Psoas muscle (tissue), 8 donors: ENCODE data around the gene KIAA0513. TPM values are rescaled to one million over a fixed set of nuclear protein-coding genes. Genes with fewer than 3 reads are reported as not detected.
A peak's percentile ranks its signal among the peaks of the same experiment; 100 is the strongest.

Experiments
- ATAC-seq, 4 donors: fragments of 200-7000 bp; cut with Tn5 transposase; one replicate each; pipeline ENCODE4 v1.9.1; 2020; ENCODE audit warnings: moderate library complexity in 3 of 4, mild to moderate bottlenecking in 2 of 4
- DNase-seq, 2 donors: peaks; one replicate each; pipeline ENCODE4 v3.0.0-alpha.2; 2020
- H3K27ac ChIP-seq: fragments of 200-600 bp; one replicate; pipeline ENCODE4 v1.8.0; 2022
- H3K27me3 ChIP-seq, 3 donors: fragments of 200-600 bp in 1 of 3; one replicate each; pipeline versions ENCODE4 v1.6.1 to v1.8.0; 2013 to 2022; ENCODE audit warnings: low read length in 2 of 3, mild to moderate bottlenecking in 2 of 3, moderate library complexity in 1 of 3; ENCODE audit not compliant: insufficient read depth in 3 of 3
- H3K36me3 ChIP-seq, 2 donors: fragments of 200-600 bp in 1 of 2; one replicate each; pipeline versions ENCODE4 v1.6.1 to v1.8.0; 2013 to 2022; ENCODE audit warnings: low read depth in 1 of 2, mild to moderate bottlenecking in 1 of 2, moderate library complexity in 1 of 2; ENCODE audit not compliant: insufficient read depth in 1 of 2
- H3K4me1 ChIP-seq: fragments of 200-600 bp; one replicate; pipeline ENCODE4 v1.8.0; 2022
- H3K4me3 ChIP-seq: fragments of 200-600 bp; one replicate; pipeline ENCODE4 v1.8.0; 2022; ENCODE audit warnings: mild to moderate bottlenecking
- H3K9me3 ChIP-seq: fragments of 200-600 bp; one replicate; pipeline ENCODE4 v1.8.0; 2022
- WGBS, 3 donors: extraction: QIAGEN DNeasy Blood & Tissue Kit; methylation state at CpG; one replicate each; pipeline versions ENCODE4 v1.1.6 to v1.1.7; 2013; 5-methylcytosine and 5-hydroxymethylcytosine counted together
- intact Hi-C, 2 donors: fragments of 100-400 bp; cut with DNase I; formaldehyde crosslinking; loops; one replicate each; pipeline versions ENCODE4 v1.11.0 to v1.14.2; 2022
- polyA plus RNA-seq, 3 donors: library from polyadenylated mRNA; stranded (reverse); fragments of 200-250 nt; gene quantifications; one replicate each; pipeline ENCODE4 v1.2.3, GENCODE V29; 2013
- total RNA-seq, 4 donors: library from RNA; stranded (reverse); fragmentation: NEBNext Ultra II Directional in 2 of 4; extraction: Animal tissue kit (Norgen Biotek cat#: 25700) in 2 of 4; gene quantifications; one replicate each; pipeline versions ENCODE4 v1.2.1 to v1.2.4, GENCODE V29; 2021 to 2023
- TF ChIP-seq, protein P1 (sequence below): fragments of 200-600 bp; IDR thresholded peaks from one replicate; pipeline ENCODE4 v1.8.0; 2022; ENCODE audit warnings: antibody characterized with exemption
- donor health status: healthy with polysubstance abuse.
- donor health status: DM: no; HTN: no; CAD: no; lungs with moderate emphysema.
- donor health status: Bipolar disorder and iron deficiency.
- donor health status: healthy.
- donor health status: DM: yes; HTN: yes; CAD: no.
- donor health status: DM: no; HTN: no; CAD: no.
- donor health status: DM: no; HTN: no; CAD: no.
- donor health status: DM: yes; HTN: yes; CAD: no.

KIAA0513 gene
- total and polyA plus RNA-seq, 7 donors = 3.6 to 18.2 (median 12.9) TPM

DNA sequence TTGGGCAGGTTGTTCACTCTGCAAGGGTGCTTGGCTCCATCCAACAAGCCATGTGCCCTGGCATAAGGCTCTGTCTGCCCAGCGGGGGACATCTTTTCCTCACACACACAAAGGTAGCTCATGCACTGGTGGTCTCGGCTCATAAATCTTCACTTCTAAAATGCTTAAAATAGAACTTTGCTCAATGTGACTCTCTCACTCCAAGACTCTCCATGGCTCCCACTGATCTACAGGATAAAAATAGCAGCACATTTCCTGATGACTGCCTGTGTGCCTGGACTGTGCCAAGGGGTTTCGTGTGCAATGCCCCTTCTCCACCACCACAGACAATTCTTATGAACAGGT is 99.8 kb downstream of the KIAA0513 start:
- Histone ChIP-seq H3K4me3 (no peak overlapping the region), H3K9me3 (no peaks in the 10 kb centered on the region), H3K27me3 (no peaks in the 10 kb centered on the region), H3K4me1 (peaks cover 53% of the 10 kb centered on the region), H3K27ac (peak overlapping the region; percentile 93), H3K36me3 (no peaks in the 10 kb centered on the region)
- TF ChIP-seq, protein P1, sequence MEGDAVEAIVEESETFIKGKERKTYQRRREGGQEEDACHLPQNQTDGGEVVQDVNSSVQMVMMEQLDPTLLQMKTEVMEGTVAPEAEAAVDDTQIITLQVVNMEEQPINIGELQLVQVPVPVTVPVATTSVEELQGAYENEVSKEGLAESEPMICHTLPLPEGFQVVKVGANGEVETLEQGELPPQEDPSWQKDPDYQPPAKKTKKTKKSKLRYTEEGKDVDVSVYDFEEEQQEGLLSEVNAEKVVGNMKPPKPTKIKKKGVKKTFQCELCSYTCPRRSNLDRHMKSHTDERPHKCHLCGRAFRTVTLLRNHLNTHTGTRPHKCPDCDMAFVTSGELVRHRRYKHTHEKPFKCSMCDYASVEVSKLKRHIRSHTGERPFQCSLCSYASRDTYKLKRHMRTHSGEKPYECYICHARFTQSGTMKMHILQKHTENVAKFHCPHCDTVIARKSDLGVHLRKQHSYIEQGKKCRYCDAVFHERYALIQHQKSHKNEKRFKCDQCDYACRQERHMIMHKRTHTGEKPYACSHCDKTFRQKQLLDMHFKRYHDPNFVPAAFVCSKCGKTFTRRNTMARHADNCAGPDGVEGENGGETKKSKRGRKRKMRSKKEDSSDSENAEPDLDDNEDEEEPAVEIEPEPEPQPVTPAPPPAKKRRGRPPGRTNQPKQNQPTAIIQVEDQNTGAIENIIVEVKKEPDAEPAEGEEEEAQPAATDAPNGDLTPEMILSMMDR = no peak
- ATAC-seq (no peak), DNase-seq (no peak)
- intact Hi-C loops = loop anchor here (2.0 to 5.0 kb wide), 2 partner anchors 25 to 35 kb away; no protein-coding TSS in a partner anchor
- WGBS, 3 donors = 30 to 49% (median 34%) methylated on average over 3 of the region's 3 CpGs

DNA sequence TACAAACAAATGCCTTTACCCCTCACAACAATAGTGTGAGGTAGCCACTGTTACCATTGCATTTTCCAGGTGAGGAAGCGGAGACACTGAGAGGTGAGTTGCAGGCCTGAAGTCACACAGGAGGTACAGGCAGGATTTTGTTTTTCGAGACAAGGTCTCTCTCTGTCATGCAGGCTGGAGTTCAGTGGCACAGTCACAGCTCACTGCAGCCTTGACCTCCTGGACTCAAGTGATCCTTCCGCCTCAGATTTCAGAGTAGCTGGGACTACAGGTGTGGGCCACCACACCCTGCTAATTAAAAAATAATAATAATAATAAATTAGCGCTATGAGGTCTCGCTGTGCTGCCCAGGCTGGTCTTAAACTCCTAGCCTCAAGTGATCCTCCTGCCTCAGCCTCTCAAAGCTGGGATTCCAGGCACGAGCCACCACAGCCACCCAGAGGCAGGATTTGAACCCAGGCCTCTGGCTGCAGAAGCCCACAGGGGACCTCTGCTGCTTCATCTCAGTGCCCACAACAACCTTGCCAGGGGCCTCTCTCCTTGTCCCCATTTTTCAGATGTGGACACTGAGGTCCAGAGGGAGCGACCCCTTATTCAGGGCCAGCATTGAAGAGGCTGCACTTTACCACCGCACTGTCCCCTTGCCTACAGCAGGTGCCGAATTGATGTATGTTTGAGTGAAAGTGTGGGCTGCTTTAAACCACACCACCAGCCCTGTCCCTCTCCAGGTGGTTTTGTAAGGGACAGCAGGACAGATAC is 100.7 kb downstream of the KIAA0513 start:
- Histone ChIP-seq H3K4me3 (no peak overlapping the region), H3K4me1 (peaks cover 50% of the 10 kb centered on the region), H3K36me3 (no peaks in the 10 kb centered on the region), H3K27me3 (no peaks in the 10 kb centered on the region), H3K27ac (no peak overlapping the region), H3K9me3 (no peaks in the 10 kb centered on the region)
- WGBS, 3 donors = 82 to 95% (median 92%) methylated on average over 9 of the region's 9 CpGs
- DNase-seq (no peak), ATAC-seq (no peak)
- TF ChIP-seq, protein P1 = no peak
- intact Hi-C loops = loop anchor here in 1 of 2 donors (5.0 kb wide), 1 partner anchor 34 kb away; no protein-coding TSS in a partner anchor

DNA sequence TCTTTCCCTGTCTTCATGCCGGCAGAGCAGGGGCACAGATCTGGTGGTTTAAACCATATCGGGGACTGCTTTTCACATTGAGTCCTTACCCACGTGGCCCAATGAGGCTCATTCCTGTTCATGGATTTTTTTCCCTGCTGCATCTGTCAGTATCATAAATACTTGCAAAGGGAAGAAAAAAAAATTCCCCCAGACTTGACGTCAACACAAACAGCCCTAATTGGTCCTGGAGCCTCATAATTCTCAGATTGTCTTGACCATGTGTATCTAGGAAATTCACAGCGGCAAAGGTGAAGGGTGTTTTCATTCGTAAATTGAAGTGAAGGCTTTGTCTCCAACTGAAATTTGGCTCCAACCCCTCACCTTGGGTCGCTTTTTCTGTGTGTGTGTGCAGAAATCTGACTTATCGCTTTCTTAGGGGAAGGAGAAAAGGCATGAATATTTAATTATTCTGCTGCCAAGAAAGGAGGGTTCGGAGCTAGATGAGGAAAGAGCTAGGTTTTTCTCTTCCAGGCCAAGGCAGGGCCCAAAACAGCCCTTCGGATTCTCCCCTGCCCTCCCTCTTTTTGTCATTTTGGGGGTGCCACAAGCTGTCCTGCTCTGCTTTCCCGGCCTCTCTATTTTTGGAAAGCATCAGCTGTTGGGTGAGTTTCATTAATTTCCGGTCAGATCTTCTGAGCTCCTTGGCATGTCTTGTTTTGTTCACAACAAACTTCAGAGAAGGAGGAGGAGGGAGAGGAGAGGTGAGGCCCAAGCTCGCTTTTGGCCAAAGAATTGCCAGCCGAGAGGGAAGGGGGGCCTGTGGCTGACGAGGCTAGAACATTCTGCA is 102.5 kb downstream of the KIAA0513 start:
- intact Hi-C loops = loop anchor here in 1 of 2 donors (5.0 kb wide), 1 partner anchor 32 kb away; no protein-coding TSS in a partner anchor
- Histone ChIP-seq H3K27me3 (no peaks in the 10 kb centered on the region), H3K36me3 (no peaks in the 10 kb centered on the region), H3K4me3 (no peak overlapping the region), H3K27ac (peak overlapping the region; percentile 70), H3K9me3 (no peaks in the 10 kb centered on the region), H3K4me1 (peaks cover 49% of the 10 kb centered on the region)
- WGBS, 3 donors = 36 to 45% (median 41%) methylated on average over 15 of the region's 15 CpGs
- ATAC-seq (no peak), DNase-seq (no peak)
- TF ChIP-seq, protein P1 = no peak

DNA sequence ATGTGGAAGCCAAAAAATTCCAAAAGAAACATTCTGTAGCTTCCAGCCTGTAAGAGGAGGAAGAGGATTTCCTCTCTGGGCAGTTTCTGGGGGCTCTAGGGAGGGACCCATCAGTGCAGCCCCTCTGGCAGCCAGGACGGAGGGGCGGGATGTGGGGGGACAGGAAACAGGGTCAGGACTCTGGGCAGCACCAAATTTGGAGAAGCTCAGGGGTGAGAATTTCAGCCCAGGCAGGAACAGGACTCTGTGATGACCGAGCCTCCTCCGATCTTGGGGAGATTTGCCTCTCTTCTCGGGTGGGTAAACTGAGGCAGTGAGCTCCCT is 103.1 kb downstream of the KIAA0513 start:
- H3K4me1 ChIP-seq = peaks cover 46% of the 10 kb centered on the region
- no peak for DNase-seq

More for the DNA sequence above, 103.1 kb downstream of the KIAA0513 start:
- no peaks in the 10 kb centered on the region for H3K36me3 ChIP-seq
- WGBS, 3 donors = 50 to 66% (median 53%) methylated on average over 5 of the region's 5 CpGs
- TF ChIP-seq, protein P1 = no peak
- H3K27me3 ChIP-seq = no peaks in the 10 kb centered on the region
- H3K4me3 ChIP-seq = no peak overlapping the region
- intact Hi-C loops = no loop called here
- no peaks in the 10 kb centered on the region for H3K9me3 ChIP-seq
- no peak for ATAC-seq
- peak overlapping the region; percentile 70 for H3K27ac ChIP-seq
